Dedifferentiated amniotic fluid mesenchymal stem cell (primary cell): ENCODE measurements around the gene KCNK15.
"Not testable (repeated sequence)": the region's sequence is repeated elsewhere in the genome, so short reads cannot be mapped to it uniquely, and the experiment has no call there.

ENCODE experiments used
- DNase-seq: peaks from one replicate; pipeline ENCODE4 v3.0.0-alpha.2; 2016; ENCODE audit errors: extremely low spot score

The KCNK15 gene

GRCh38 chr20:44745598-44746366, at the start of gene KCNK15:
Gene KCNK15, plus strand, starts transcription at chr20:44745865. Its CDS starts 46 bp downstream, at chr20:44745911.
- DNase-seq = no peak

GRCh38 chr20:44696315-44696714, 49.4 kb upstream of the KCNK15 start:
- DNase-seq = no peak

GRCh38 chr20:44697041-44697440, 48.6 kb upstream of the KCNK15 start:
- not testable (repeated sequence) for DNase-seq

- DNase-seq = no peak
Measured at GRCh38 chr20:44698351-44698750, 47.3 kb upstream of the KCNK15 start.

GRCh38 chr20:44700306-44700705, 45.4 kb upstream of the KCNK15 start:
- no peak for DNase-seq

GRCh38 chr20:44701118-44701857, 44.4 kb upstream of the KCNK15 start:
- DNase-seq = no peak

GRCh38 chr20:44701858-44702256, 43.8 kb upstream of the KCNK15 start:
- no peak for DNase-seq

GRCh38 chr20:44702776-44703175, 42.9 kb upstream of the KCNK15 start:
- DNase-seq = peak; percentile 38

GRCh38 chr20:44703183-44703925, 42.3 kb upstream of the KCNK15 start:
- DNase-seq = no peak

GRCh38 chr20:44703956-44704488, 41.6 kb upstream of the KCNK15 start:
- no peak for DNase-seq

- DNase-seq = no peak
Measured at GRCh38 chr20:44704551-44704971, 41.1 kb upstream of the KCNK15 start.

- DNase-seq = no peak
Measured at GRCh38 chr20:44705364-44706094, 40.1 kb upstream of the KCNK15 start.

- DNase-seq = peak; percentile 54
Measured at GRCh38 chr20:44706301-44707017, 39.2 kb upstream of the KCNK15 start.

- DNase-seq = no peak
Measured at GRCh38 chr20:44707018-44707579, 38.6 kb upstream of the KCNK15 start.

- no peak for DNase-seq
Measured at GRCh38 chr20:44709380-44709779, 36.3 kb upstream of the KCNK15 start.

- no peak for DNase-seq
Measured at GRCh38 chr20:44709797-44710196, 35.9 kb upstream of the KCNK15 start.

GRCh38 chr20:44711237-44711636, 34.4 kb upstream of the KCNK15 start:
- no peak for DNase-seq

- no peak for DNase-seq
Measured at GRCh38 chr20:44714102-44714700, 31.5 kb upstream of the KCNK15 start.

- peak; percentile 56 for DNase-seq
Measured at GRCh38 chr20:44714701-44715498, 30.8 kb upstream of the KCNK15 start, which contains the start of gene CCN5. Gene CCN5, plus strand, starts transcription at chr20:44715369. Its CDS starts 22 bp downstream, at chr20:44715391.
